ENCODE measurements around the gene RPL14. TPM values are rescaled to one million over a fixed set of nuclear protein-coding genes. Genes with fewer than 3 reads are reported as not detected.

RPL14 gene
- total and polyA plus RNA-seq, 10 of the 15 experiments (the other 5 are each of a cell fraction or from before 2014, with no cell fraction given) = 530 to 3,008 (median 1,136) TPM

DNA sequence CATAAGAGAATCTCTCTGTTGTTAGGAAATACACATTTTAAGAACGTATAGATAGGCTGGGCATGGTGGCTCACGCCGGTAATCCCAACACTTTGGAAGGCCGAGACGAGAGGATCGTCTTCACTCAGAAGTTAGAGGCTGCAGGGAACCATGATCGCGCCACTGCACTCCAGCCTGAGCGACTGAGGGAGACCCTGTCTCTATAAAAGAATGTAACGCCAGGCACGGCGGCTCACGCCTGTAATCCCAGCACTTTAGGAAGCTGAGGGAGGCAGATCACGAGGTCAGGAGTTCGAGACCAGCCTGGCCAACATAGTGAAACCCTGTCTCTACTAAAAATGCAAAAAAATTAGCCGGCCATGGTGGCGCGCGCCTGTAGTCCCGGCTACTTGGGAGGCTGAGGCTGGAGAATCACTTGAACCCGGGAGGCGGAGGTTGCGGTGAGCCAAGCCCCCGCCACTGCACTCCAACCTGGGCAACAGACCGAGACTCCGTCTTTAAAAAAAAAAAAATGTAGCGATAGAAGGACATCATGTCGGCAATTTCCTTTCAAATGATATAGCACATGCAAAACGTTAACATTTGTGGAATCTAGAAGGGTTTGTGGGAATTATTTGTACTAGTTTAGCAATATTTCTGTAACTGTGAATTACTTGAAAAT, 730 bp upstream of the RPL14 start:
- Histone ChIP-seq H3K27ac (ENCODE audit: control insufficient read depth, insufficient read depth) (peak overlapping the region; percentile 84), H3K4me3 (peak overlapping the region; percentile 93), H3K36me3 (ENCODE audit: control insufficient read depth in 2 of 2, insufficient read depth in 2 of 2, low read length in 1 of 2) (peaks cover 7 to 20% of the 10 kb centered on the region in 2 experiments), H3K9me3 (replicated peaks; ENCODE audit: control insufficient read depth, insufficient read depth, low read length) (no peaks in the 10 kb centered on the region), H3K9ac (ENCODE audit: control insufficient read depth, insufficient read depth, low read length) (peak overlapping the region; percentile 88), H3K27me3 (replicated peaks in 1 of 2; ENCODE audit: control insufficient read depth in 2 of 2, insufficient read depth in 2 of 2, low read length in 1 of 2) (no peaks in the 10 kb centered on the region), H3K79me2 (ENCODE audit: control insufficient read depth, insufficient read depth, low read length) (peaks cover 33% of the 10 kb centered on the region), H4K20me1 (ENCODE audit: control insufficient read depth, insufficient read depth) (no peaks in the 10 kb centered on the region), H2AFZ (ENCODE audit: control insufficient read depth, low read depth, low read length) (peak overlapping the region; percentile 92), H3K4me1 (ENCODE audit: control insufficient read depth, insufficient read depth, low read length) (peaks cover 5% of the 10 kb centered on the region), H3K4me2 (ENCODE audit: control insufficient read depth, insufficient read depth) (peak overlapping the region; percentile 69)
- TSS peak; percentile 98 for BruUV-seq (replicated peaks)
- ChIA-PET CTCF (interaction anchor here (1.0 kb wide), 1 partner anchor 269 kb away, joined by 9 read pairs; no protein-coding TSS in a partner anchor), RAD21 (ENCODE audit: unreplicated experiment) (interaction anchor here (0.6 to 1.3 kb wide), 3 partner anchors 21 to 683 kb away, joined by 3 to 4 read pairs (median 3); partner anchors contain the start of gene ZNF619), SMC1A (ENCODE audit: uncharacterized antibody, unreplicated experiment) (no interaction called here), POLR2A (interaction anchor here (0.9 to 2.2 kb wide), 6 partner anchors 8 to 148 kb away, joined by 3 to 20 read pairs (median 4); partner anchors contain the start of genes ZNF619 and ZNF620)
- no peak for DNase-seq (ENCODE audit: low read depth, low spot score)
- 60% methylated on average over 29 of the region's 29 CpGs for WGBS (ENCODE audit: insufficient coverage, insufficient replicate concordance, low lambda C conversion rate, missing lambda C conversion rate)
- intact Hi-C loops (cut with micrococcal nuclease; ENCODE audit: unreplicated experiment) (loop anchor here (2.0 to 10.0 kb wide), 3 partner anchors 20 to 746 kb away; partner anchors contain the start of gene ZNF619), in situ Hi-C loops (cut with MboI) (no loop called here)
- no peak for ATAC-seq
- no peak for FAIRE-seq
- TF ChIP-seq, protein P1, sequence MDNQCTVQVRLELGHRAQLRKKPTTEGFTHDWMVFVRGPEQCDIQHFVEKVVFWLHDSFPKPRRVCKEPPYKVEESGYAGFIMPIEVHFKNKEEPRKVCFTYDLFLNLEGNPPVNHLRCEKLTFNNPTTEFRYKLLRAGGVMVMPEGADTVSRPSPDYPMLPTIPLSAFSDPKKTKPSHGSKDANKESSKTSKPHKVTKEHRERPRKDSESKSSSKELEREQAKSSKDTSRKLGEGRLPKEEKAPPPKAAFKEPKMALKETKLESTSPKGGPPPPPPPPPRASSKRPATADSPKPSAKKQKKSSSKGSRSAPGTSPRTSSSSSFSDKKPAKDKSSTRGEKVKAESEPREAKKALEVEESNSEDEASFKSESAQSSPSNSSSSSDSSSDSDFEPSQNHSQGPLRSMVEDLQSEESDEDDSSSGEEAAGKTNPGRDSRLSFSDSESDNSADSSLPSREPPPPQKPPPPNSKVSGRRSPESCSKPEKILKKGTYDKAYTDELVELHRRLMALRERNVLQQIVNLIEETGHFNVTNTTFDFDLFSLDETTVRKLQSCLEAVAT (IDR thresholded peaks at IDR 0.05) = peak; percentile 81; the same call in 1 of the 2 replicates
- 0 out of 2 replicates have a peak, but pooled peaks have one; percentile 25 for TF ChIP-seq TCF7 (IDR thresholded peaks at IDR 0.05; ENCODE audit: borderline replicate concordance)
- TF ChIP-seq, protein P2, sequence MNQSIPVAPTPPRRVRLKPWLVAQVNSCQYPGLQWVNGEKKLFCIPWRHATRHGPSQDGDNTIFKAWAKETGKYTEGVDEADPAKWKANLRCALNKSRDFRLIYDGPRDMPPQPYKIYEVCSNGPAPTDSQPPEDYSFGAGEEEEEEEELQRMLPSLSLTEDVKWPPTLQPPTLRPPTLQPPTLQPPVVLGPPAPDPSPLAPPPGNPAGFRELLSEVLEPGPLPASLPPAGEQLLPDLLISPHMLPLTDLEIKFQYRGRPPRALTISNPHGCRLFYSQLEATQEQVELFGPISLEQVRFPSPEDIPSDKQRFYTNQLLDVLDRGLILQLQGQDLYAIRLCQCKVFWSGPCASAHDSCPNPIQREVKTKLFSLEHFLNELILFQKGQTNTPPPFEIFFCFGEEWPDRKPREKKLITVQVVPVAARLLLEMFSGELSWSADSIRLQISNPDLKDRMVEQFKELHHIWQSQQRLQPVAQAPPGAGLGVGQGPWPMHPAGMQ (IDR thresholded peaks at IDR 0.05; ENCODE audit: borderline replicate concordance) = no peak

Measured in GM12878 (cell line).